ENCODE data around the gene MYLK3. TPM values are rescaled to one million over a fixed set of nuclear protein-coding genes. Genes with fewer than 3 reads are reported as not detected.

MYLK3 gene
- total and polyA plus RNA-seq, 5 experiments from 2014 or later: 0.10 to 0.36 TPM; not detected in 3

DNA sequence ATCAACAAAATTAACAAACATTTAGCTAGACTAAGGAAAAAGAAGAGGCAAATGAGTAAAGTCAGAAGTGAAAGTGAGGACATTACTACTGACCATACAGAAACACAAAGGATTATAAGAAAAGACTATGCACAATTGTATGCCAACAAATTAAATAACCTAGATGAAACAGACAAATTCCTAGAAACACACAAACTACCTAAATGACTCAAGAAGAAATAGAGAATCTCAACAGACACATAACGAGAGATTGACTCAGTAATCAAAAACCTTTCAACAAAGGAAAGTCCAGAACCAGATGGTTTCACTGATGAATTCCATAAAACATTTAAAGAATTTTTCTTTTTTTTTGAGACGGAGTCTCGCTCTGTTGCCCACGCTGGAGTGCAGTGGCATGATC is 35.7 kb upstream of the MYLK3 start:
- DNase-seq: no peak
- H3K27me3 Mint-ChIP-seq: peaks cover 0 to 5% (median 0%) of the 10 kb centered on the region in 5 donors
- ATAC-seq: no peak
- peaks cover 3 to 12% (median 9%) of the 10 kb centered on the region in 9 donors for H3K9me3 Mint-ChIP-seq
- H3K36me3 Mint-ChIP-seq: peaks cover 2 to 9% (median 6%) of the 10 kb centered on the region in 3 donors
- peaks cover 0 to 8% (median 4%) of the 10 kb centered on the region in 4 donors for H3K4me1 Mint-ChIP-seq
- POLR2A ChIA-PET: no interaction called here
- peak overlapping the region in 1 of 10 donors; percentile 19 for H3K27ac Mint-ChIP-seq
- H3K4me3 Mint-ChIP-seq: no peak overlapping the region

GRCh38 chr16:46782320-46782719 is 34.2 kb upstream of the MYLK3 start:
- Mint-ChIP-seq H3K36me3 (peaks cover 2 to 9% (median 6%) of the 10 kb centered on the region in 3 donors), H3K27ac (no peak overlapping the region), H3K27me3 (peaks cover 0 to 5% (median 0%) of the 10 kb centered on the region in 5 donors), H3K9me3 (peaks cover 3 to 12% (median 9%) of the 10 kb centered on the region in 9 donors), H3K4me1 (peaks cover 0 to 2% (median 0%) of the 10 kb centered on the region in 4 donors), H3K4me3 (no peak overlapping the region)
- POLR2A ChIA-PET: interaction anchor here (0.5 kb wide), 1 partner anchor 1612 kb away, joined by 3 read pairs; no protein-coding TSS in a partner anchor
- DNase-seq: no peak
- no peak for ATAC-seq

GRCh38 chr16:46777804-46778203 is 29.7 kb upstream of the MYLK3 start:
- H3K27ac Mint-ChIP-seq: no peak overlapping the region
- no peak overlapping the region for H3K4me3 Mint-ChIP-seq
- H3K27me3 Mint-ChIP-seq: peaks cover 0 to 5% (median 0%) of the 10 kb centered on the region in 5 donors
- no peak for DNase-seq
- ATAC-seq: no peak
- H3K4me1 Mint-ChIP-seq: peaks cover 0 to 3% (median 0%) of the 10 kb centered on the region in 4 donors
- POLR2A ChIA-PET: no interaction called here
- peaks cover 0 to 3% (median 0%) of the 10 kb centered on the region in 3 donors for H3K36me3 Mint-ChIP-seq
- H3K9me3 Mint-ChIP-seq: peaks cover 0 to 2% (median 0%) of the 10 kb centered on the region in 9 donors

DNA sequence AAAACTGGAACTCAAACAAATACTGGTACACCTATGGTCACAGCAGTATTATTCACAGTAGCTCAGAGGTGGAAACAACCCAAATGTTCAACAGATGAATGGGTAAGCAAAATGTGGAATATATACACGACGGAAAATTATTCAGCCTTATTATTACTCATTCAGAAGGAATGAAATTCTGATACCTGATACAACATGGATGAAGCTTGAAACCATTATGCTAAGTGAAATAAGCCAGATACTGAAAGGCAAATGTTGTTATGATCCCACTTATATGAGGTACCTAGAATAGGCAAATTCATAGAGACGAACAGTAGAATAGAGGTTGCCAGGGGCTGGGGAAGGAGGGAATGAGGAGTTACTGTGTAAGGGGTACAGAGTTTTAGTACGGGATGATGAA is 27.1 kb upstream of the MYLK3 start:
- peaks cover 0 to 2% (median 0%) of the 10 kb centered on the region in 9 donors for H3K9me3 Mint-ChIP-seq
- H3K27ac Mint-ChIP-seq: no peak overlapping the region
- H3K4me3 Mint-ChIP-seq: no peak overlapping the region
- DNase-seq: no peak
- POLR2A ChIA-PET: no interaction called here
- peaks cover 0 to 4% (median 0%) of the 10 kb centered on the region in 4 donors for H3K4me1 Mint-ChIP-seq
- ATAC-seq: no peak
- H3K36me3 Mint-ChIP-seq: peaks cover 0 to 3% (median 0%) of the 10 kb centered on the region in 3 donors
- peaks cover 0 to 5% (median 0%) of the 10 kb centered on the region in 5 donors for H3K27me3 Mint-ChIP-seq

DNA sequence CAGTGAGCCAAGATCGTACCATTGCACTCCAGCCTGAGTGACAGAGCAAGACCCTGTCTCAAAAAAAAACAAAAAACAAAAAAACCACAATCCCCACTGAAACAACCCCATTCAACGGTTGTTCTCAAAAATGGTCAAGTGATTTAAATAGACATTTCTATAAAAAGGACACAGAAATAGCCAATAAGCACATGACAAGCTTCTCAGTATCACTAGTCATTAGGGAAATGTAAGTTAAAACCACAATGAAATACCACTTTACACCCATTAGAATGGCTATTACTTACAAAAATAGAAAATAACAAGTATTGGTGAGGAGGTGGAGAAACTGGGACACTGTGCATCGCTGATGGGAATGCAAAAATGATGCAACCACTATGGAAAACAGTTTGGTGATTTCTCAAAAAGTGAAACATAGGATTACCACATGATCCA is 26.6 kb upstream of the MYLK3 start:
- peaks cover 0 to 2% (median 0%) of the 10 kb centered on the region in 9 donors for H3K9me3 Mint-ChIP-seq
- no peak for ATAC-seq
- no peak for DNase-seq
- no peak overlapping the region for H3K27ac Mint-ChIP-seq
- POLR2A ChIA-PET: no interaction called here
- peaks cover 0 to under 1% (median 0%) of the 10 kb centered on the region in 5 donors for H3K27me3 Mint-ChIP-seq
- peaks cover 0 to 3% (median 0%) of the 10 kb centered on the region in 3 donors for H3K36me3 Mint-ChIP-seq
- H3K4me1 Mint-ChIP-seq: peaks cover 0 to 4% (median 0%) of the 10 kb centered on the region in 4 donors
- no peak overlapping the region for H3K4me3 Mint-ChIP-seq

DNA sequence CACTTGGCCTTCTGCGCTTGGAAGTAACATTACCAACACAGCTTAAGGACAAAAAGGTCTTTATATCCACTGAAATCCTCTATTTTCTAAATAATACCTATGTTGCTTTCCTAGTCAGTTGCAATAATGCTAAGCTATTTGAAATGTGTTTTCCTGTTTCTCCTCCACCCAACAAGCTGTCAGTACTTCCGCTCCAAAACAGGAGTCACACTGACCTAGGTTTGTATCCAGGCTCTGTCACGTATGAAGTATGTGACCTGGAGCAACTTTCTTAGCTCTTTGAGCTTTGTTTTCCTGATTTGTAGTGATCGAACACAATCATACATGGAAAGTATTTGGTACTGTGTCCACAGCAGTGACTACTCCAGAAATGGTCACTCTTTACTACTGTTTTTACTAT is 24.3 kb upstream of the MYLK3 start:
- H3K27me3 Mint-ChIP-seq: no peaks in the 10 kb centered on the region
- no peak for DNase-seq
- no peaks in the 10 kb centered on the region for H3K9me3 Mint-ChIP-seq

GRCh38 chr16:46768809-46769208 is 20.7 kb upstream of the MYLK3 start:
- H3K36me3 Mint-ChIP-seq: no peaks in the 10 kb centered on the region
- peaks cover 0 to 6% (median 1%) of the 10 kb centered on the region in 4 donors for H3K4me1 Mint-ChIP-seq
- ATAC-seq: no peak
- H3K9me3 Mint-ChIP-seq: no peaks in the 10 kb centered on the region
- no peak overlapping the region for H3K27ac Mint-ChIP-seq
- no peak for DNase-seq
- H3K4me3 Mint-ChIP-seq: no peak overlapping the region
- H3K27me3 Mint-ChIP-seq: peaks cover 0 to 1% (median 0%) of the 10 kb centered on the region in 5 donors
- POLR2A ChIA-PET: no interaction called here

More for the DNA sequence above, 24.3 kb upstream of the MYLK3 start:
- no peak overlapping the region for H3K27ac Mint-ChIP-seq
- no peak overlapping the region for H3K4me3 Mint-ChIP-seq
- POLR2A ChIA-PET: no interaction called here
- ATAC-seq: no peak
- H3K4me1 Mint-ChIP-seq: peaks cover 0 to 4% (median 0%) of the 10 kb centered on the region in 4 donors
- no peaks in the 10 kb centered on the region for H3K36me3 Mint-ChIP-seq

- no peak overlapping the region for H3K4me3 Mint-ChIP-seq
- POLR2A ChIA-PET: no interaction called here
- no peak for DNase-seq
- peaks cover 0 to 9% (median 0%) of the 10 kb centered on the region in 5 donors for H3K27me3 Mint-ChIP-seq
- no peak for ATAC-seq
- H3K36me3 Mint-ChIP-seq: no peaks in the 10 kb centered on the region
- peaks cover 0 to 6% (median under 1%) of the 10 kb centered on the region in 4 donors for H3K4me1 Mint-ChIP-seq
- no peak overlapping the region for H3K27ac Mint-ChIP-seq
- H3K9me3 Mint-ChIP-seq: no peaks in the 10 kb centered on the region
These were observed 16.9 kb upstream of the MYLK3 start for GRCh38 chr16:46765050-46765449.

- DNase-seq (no peak), ATAC-seq (no peak)
- POLR2A ChIA-PET: no interaction called here
- Mint-ChIP-seq H3K4me1 (peaks cover 0 to 6% (median under 1%) of the 10 kb centered on the region in 4 donors), H3K36me3 (no peaks in the 10 kb centered on the region), H3K9me3 (no peaks in the 10 kb centered on the region), H3K27ac (no peak overlapping the region), H3K27me3 (peaks cover 0 to 21% (median 4%) of the 10 kb centered on the region in 5 donors), H3K4me3 (no peak overlapping the region)
These were observed 15.0 kb upstream of the MYLK3 start for GRCh38 chr16:46763147-46763546.

DNA sequence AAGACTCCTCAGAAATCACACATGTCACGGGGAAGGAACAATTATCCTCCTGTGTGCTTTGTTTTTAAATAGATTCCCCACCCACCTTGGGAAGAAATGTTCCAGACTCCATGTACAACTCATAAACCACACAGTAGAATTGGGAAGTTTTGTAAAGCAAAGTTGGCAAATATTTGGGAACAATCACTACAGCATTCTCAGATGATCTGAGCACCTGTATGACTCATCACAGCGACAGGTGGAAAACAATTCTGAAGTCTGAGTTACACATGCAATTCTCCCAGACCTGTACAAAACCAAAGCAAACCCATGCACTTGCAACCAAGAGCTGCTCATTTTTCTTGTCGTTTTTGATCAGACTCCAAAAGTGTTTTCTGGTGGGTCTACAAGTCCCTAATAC is 14.4 kb upstream of the MYLK3 start:
- H3K27ac Mint-ChIP-seq: no peak overlapping the region
- POLR2A ChIA-PET: no interaction called here

DNA sequence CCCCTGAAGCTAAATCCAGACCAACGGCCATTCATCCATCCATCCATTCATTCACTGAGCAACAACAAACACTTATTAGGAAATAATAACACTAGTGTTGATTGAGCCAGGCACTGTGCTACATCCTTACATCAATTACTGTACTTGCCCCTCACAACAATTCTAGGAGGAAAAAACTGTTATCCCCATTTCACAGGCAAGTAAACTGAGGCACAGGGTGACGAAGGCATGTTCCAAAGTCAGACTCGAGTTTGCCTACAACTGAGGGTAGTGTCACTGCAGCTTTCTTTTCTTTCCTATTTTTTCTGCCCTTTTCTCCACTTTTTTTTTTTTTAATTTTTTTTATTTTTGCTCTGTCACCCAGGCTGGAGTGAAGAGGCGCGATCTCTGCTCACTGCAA is 11.2 kb upstream of the MYLK3 start:
- POLR2A ChIA-PET: interaction anchor here (0.5 kb wide), 1 partner anchor 11 kb away, joined by 3 read pairs; no protein-coding TSS in a partner anchor
- DNase-seq (no peak), ATAC-seq (no peak)
- Mint-ChIP-seq H3K27ac (peak overlapping the region in 1 of 10 donors; percentile 1), H3K4me1 (no peaks in the 10 kb centered on the region), H3K4me3 (no peak overlapping the region), H3K27me3 (peaks cover 0 to 21% (median 4%) of the 10 kb centered on the region in 5 donors), H3K36me3 (no peaks in the 10 kb centered on the region), H3K9me3 (no peaks in the 10 kb centered on the region)

More for the DNA sequence above, 14.4 kb upstream of the MYLK3 start:
- Mint-ChIP-seq H3K36me3 (no peaks in the 10 kb centered on the region), H3K9me3 (no peaks in the 10 kb centered on the region), H3K4me3 (no peak overlapping the region), H3K27me3 (peaks cover 0 to 21% (median 4%) of the 10 kb centered on the region in 5 donors), H3K4me1 (peaks cover 0 to 6% (median under 1%) of the 10 kb centered on the region in 4 donors)
- ATAC-seq (no peak), DNase-seq (no peak)

DNA sequence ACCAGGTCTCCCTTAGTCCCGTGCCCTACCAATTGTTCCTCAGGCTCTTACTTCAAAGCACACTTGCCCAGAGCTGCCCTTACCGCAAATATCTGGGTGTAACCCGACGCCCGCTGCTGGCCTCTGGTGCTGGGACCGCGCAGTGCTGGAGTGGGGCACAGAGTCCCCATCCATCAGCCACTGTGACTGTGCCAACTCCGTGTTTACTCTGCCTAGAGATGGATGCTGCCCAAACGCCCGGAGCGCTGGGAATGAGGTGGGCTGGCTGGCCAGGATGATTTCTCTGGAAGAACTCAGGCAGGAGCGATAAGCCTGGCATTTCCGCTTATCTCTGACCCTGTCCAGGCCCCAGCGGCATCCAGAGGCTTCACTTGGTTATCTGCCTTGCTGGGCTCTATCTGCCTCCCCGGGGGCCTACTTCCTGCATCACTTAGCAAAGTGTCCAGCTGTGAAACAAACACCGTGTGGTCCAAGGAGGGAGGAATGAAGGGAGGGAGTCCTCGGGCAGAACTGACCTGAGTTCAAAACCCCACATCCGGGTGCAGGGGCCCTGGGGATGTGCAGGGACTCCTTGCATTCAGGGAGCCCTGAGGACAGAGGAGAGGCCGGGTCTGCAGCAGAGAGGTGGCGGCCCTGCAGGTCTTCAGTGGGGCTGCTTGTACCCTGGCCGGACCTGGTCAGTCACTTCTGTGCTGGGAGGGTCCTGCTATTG is 9.4 kb upstream of the MYLK3 start:
- H3K27me3 Mint-ChIP-seq: peaks cover 0 to 21% (median 4%) of the 10 kb centered on the region in 5 donors
- no peaks in the 10 kb centered on the region for H3K9me3 Mint-ChIP-seq
- DNase-seq: no peak
- no peak for ATAC-seq
- H3K4me1 Mint-ChIP-seq: no peaks in the 10 kb centered on the region
- no peaks in the 10 kb centered on the region for H3K36me3 Mint-ChIP-seq
- POLR2A ChIA-PET: no interaction called here
- no peak overlapping the region for H3K4me3 Mint-ChIP-seq
- H3K27ac Mint-ChIP-seq: no peak overlapping the region

DNA sequence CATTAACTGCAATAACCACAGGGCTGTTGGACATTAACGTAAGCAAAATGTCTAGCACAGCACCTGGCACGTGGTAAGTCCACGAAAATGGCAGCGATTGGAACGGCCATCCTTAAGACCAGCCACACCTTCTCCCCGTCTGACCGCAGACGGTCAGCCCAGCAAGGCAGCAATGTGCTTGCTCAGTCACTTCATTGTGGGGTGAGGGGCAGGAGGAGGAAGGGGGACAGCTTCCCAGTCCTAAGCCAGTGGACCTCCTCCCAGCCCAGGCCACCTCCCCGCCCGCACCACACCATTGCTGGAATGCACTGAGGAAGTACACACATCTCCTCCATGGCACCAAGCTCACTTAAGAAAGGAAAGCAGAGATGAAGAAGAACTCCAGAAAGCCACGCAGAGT is 8.6 kb upstream of the MYLK3 start:
- DNase-seq: no peak
- Mint-ChIP-seq H3K4me1 (no peaks in the 10 kb centered on the region), H3K27me3 (peaks cover 0 to 21% (median 4%) of the 10 kb centered on the region in 5 donors), H3K36me3 (no peaks in the 10 kb centered on the region), H3K27ac (no peak overlapping the region), H3K9me3 (no peaks in the 10 kb centered on the region), H3K4me3 (no peak overlapping the region)
- no peak for ATAC-seq
- POLR2A ChIA-PET: no interaction called here

Data from naive thymus-derived CD8-positive, alpha-beta T cell (primary cell).